SKM-1 treated with dmso at 0.1 percent for 144 hours (cell line): ENCODE results near the gene RBM33.
"Not testable (repeated sequence)": the region's sequence is repeated elsewhere in the genome, so short reads cannot be mapped to it uniquely, and the experiment has no call there.

Experiments used
- DNase-seq: peaks from one replicate; lab custom pipeline; 2025; ENCODE audit not compliant: unreplicated experiment; lab: John Stamatoyannopoulos, UW

Gene RBM33

DNA sequence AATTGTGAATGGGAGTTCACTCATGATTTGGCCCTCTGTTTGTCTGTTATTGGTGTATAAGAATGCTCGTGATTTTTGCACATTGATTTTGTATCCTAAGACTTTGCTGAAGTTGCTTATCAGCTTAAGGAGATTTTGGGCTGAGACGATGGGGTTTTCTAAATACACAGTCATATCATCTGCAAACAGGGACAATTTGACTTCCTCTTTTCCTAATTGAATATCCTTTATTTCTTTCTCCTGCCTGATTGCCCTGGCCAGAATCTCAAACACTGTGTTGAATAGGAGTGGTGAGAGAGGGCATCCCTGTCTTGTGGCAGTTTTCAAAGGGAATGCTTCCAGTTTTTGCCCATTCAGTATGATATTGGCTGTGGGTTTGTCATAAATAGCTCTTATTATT is 43.8 kb downstream of the RBM33 start:
- DNase-seq = not testable (repeated sequence)

DNA sequence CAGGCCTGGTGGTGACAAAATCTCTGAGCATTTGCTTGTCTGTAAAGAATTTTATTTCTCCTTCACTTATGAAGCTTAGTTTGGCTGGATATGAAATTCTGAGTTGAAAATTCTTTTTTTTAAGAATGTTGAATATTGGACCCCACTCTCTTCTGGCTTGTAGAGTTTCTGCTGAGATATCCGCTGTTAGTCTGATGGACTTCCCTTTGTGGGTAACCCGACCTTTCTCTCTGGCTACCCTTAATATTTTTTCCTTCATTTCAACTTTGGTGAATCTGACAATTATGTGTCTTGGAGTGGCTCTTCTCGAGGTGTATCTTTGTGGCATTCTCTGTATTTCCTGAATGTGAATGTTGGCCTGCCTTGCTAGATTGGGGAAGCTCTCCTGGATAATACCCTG is 46.2 kb downstream of the RBM33 start:
- DNase-seq = not testable (repeated sequence)

- DNase-seq = no peak
These were observed 47.9 kb downstream of the RBM33 start for GRCh38 chr7:155692317-155692716.

DNA sequence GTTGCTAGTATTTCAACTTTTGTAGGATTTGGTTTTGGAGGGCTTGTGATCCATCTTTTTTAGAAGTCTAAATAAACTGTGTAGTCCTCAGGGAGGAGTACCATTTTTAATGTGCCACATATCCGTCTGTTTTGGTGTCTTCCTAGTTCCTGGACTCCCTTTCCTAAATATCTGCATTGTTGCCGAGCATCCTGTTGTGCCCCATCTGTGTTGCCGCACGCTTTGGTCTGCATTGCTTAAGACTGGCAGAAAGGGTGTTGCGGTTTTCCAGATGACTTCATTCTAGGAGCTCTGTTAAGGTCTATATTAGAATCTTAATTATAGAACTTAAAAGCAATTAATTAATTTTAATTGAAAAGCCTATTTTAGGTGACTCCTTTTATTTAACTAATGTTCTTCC is 49.4 kb downstream of the RBM33 start:
- DNase-seq = no peak

DNA sequence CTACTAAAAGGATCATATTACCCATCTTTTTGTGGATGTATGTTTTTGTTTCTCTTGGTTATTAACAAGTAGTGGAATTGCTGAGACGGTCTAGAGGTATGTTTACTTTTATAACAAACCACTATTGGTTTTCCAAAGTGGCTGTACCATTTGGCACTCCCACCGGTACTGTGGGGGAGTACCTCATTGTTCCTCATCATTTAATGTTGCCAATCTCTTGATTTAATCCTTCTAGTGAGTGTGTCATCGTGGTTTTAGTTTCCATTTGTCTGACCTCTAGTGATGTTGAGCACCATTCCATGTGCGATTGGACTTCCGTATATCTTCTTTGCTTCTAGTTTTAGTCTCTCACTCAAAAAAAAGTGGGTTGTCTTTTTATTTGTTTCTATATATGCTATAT is 50.4 kb downstream of the RBM33 start:
- DNase-seq = no peak

DNA sequence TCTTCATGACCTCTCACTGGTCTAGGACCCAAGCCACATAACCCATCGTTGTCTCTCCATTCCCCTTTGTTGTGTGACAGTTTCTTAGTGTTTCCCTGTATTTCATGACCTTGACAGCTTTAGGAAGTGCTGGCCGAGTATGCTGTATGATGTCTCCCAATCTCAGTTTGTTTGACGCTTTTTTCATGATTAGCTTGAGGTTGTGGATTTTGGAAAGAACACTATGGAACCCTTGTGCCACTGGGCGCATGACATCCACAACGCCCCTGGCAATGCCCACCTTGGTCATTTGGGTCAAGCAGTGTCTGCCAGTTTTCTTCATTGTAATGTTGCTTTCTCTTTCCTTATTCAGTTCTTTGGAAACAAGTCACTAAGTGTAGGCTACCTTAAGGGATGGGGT is 52.3 kb downstream of the RBM33 start:
- DNase-seq = no peak

- DNase-seq = no peak
These were observed 54.2 kb downstream of the RBM33 start for GRCh38 chr7:155698633-155699032.

DNA sequence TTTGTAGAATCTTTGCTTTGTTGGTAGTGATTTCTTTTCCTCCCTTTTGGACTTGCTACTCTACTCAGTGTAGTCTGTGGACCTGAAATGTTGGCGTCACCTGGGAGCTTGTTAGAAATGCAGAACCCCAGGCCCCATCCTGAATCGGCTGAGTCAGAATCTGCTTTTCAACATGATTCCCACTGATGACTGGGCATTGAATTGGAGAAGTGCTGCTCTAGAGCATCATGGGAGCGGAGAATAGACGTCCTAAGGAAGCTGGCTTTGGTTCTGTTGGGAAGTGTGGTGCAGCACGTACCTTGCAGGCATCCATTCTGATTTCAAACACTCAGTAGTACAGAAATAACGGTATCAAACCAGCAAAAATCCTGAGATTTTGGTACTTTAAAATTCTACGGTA is 54.7 kb downstream of the RBM33 start:
- no peak for DNase-seq

- DNase-seq = no peak
These were observed 56.4 kb downstream of the RBM33 start for GRCh38 chr7:155700847-155701246.

DNA sequence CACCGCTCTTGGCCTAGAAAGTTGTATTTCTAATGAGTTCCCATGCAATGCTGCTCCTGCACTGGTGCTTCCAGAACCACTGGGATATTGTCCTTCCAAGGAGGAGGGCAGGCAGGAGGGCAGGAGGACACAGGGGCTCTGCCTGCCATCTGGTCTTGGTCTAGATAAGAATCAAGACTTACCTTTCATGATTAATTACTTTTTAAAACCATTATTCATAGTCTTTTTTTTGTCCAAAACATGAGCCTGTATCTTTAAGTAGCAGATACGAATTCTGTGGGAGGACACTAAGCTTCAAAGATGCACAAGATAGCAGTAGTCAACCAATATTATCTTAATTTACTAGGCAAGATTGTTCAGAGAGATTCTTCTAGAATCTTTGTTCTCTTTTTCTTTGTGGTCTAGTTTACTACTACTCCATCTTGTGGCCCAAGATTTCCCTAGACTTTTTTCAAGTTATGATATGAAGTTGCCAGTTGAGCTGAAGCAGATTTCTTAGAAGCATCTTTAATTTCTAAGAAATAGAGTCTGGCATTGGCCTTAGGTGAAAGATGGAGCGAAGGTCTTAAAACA is 57.6 kb downstream of the RBM33 start:
- DNase-seq = no peak

DNA sequence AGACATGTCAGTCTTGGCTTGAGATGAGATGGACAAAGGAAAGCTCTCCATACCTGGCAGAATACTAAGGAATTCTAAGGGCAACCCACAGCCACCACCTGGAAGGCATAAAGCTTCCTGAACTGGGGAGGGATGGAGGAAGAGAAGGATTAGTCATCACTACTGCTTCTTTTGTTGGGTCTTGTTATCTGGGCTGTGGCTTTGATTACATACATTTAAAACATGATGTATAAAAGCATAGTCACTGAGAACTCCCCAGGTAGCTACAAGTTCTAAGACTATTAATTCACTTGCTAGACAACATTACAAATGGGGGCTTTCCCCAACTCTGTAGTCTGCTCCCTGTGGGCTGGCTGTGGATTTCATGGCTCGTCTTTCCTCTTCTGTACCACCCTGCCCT is 58.2 kb downstream of the RBM33 start:
- no peak for DNase-seq

DNA sequence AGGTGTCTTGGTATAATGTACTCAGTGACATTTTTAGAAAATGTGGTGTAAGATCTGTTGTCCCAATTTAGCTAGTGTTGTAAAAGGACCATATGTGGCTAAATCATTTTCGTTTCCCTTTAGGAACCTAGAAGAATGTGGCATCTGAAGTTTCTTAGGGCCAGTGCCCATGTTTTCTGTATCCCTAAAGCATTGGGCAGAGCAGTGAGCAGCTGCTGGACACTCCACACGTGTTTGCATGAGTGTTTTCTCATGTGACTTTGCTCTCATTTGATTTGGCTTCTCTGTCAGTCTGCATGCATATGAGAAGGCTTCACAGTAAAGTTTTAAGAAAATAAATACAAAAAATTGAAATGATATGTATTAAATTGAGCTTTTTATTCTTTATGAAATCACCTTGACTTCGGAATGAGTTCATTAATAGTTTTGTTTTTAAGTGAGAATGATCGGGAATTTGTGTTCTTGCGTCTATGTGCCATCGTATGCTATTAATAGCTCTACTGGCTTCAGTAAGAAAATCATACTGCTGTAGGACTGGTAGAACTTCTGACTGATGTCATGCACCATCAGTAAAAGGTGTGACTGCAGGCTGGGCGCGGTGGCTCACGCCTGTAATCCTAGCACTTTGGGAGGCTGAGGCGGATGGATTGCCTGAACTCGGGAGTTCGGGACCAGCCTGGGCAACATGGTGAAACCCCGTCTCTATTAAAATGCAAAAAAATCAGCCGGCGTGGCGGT is 61.3 kb downstream of the RBM33 start:
- no peak for DNase-seq

GRCh38 chr7:155706376-155706775 is 61.9 kb downstream of the RBM33 start:
- no peak for DNase-seq

- no peak for DNase-seq
These were observed 65.0 kb downstream of the RBM33 start for GRCh38 chr7:155709453-155709852.

DNA sequence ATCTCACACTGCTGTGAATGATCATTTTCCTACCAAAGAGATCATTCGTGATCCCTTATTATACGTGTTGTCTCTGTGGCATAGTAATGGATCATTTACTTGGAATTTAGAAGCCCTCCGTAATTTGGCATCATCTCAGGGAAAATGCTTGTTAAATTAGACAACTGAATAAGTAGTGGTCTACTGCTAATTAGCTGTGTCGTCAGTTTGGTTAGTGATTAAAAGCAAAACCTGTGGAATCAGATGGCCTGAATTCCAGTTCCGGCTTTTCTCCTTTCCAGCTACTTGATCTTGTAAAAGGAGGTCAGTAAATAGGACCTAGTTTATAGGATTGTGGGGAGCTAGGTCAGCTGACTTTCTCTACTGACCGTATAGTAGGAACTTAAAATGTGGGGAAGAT is 65.6 kb downstream of the RBM33 start:
- DNase-seq = no peak

DNA sequence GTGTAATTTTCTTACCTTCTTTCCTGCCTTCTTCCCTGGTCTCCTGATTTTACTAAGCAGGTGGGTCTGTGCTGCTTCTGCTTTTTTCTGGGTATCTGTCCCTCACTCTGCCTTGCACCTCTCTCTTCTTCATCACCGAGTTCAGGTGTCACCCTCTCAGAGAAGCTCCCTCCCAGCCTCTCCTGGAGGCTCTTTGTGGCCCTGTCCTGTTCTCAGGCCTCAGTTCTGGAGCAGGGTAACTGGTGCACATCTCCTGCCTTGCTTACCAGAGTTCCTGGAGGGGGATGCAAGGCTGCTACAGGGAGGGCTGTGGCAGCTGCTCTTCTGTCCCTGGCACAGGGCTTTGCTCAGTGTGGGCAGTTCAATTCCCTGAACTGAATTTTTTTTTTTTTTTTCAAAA is 66.1 kb downstream of the RBM33 start:
- no peak for DNase-seq

GRCh38 chr7:155711081-155711480 is 66.6 kb downstream of the RBM33 start:
- no peak for DNase-seq

- no peak for DNase-seq
These were observed 68.9 kb downstream of the RBM33 start for GRCh38 chr7:155713384-155713783.

DNA sequence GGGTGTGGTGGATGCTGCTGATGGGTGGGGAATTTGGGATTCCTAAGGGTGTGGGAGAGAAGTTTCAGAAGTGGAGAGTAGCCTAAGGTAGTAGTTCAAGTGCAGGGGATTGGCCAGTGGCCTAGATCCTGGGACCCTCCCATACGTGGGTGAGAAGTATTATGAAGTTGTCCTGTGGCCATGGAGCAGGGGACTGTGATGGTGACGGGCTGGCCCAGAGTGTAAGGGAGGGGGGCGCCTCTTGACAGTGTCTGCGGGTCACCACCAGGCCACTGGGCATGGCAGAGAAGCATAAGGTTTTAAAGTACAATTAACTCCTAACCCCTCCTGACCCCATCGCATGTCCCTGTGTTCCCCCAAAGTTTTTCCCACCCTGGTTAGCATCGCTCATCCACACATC is 70.2 kb downstream of the RBM33 start:
- DNase-seq = no peak

DNA sequence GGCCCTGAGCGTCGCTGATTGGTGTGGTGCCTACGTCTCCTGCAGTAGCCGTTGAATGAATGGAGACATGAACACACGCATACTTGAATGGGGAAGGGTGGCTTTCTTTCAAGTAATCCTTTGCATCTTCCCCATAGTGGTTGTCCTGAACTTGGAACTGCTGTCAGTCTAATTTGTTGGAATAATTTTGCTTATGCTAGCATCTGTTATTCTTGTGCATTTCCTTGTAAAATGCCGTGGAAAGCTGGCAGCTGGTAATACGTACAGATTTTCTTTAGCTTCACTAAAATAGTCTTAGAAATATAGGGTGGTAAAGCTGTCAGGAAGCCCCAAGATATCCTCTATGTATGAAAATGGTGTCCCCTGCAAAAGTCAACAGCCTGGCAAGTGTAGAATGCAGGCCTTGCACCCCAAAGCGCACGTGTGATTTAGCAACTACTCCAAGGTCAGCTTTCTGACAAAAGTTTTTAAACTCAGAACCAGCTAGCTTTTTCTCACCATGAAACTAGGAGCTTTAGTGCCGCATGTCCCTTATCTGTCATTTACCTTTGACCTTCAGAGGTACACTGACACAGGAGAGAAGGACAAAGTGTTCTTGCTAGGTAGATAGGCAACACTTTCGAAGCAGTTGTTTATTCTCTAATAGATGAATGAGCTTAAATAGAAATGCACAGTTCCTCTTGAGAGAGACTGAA is 70.8 kb downstream of the RBM33 start:
- no peak for DNase-seq

GRCh38 chr7:155717010-155717744 is 72.7 kb downstream of the RBM33 start:
- no peak for DNase-seq

DNA sequence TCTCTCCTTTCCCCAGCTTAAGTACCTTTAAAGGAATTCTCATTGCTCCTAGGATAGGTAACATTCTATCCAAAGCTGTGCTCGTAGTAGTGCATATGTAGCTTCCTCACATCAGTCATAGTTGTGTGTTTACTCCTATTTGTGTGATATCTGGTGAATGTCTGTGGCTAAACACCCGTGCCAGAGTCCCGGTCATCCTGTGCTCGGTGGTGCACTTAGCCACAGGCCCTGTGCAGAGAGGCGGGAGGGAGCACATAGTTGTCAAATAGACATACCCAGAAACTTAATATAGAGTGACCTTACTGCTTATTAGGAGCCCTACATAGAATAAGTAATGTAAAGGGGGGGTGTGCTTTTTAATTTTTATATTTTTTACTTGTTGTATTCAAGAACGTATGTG is 76.6 kb downstream of the RBM33 start:
- no peak for DNase-seq
